ENCODE results near the gene CNNM1.

The CNNM1 gene

GRCh38 chr10:99393683-99394082 is 64.5 kb downstream of the CNNM1 start:
- H3K27me3 ChIP-seq (ENCODE audit: insufficient read depth, low read length), result peaks cover 16% of the 10 kb centered on the region; the same call in 1 of the 2 replicates
- no peak overlapping the region for H3K4me3 ChIP-seq (ENCODE audit: low read depth, low read length)
- H3K79me2 ChIP-seq (ENCODE audit: control insufficient read depth, insufficient read depth, low read length, unreplicated experiment), result no peaks in the 10 kb centered on the region
- H3K36me3 ChIP-seq (ENCODE audit: insufficient read depth, low read length), result no peaks in the 10 kb centered on the region
- H3K27ac ChIP-seq (ENCODE audit: low read depth, low read length), result no peak overlapping the region
- H3K4me1 ChIP-seq (ENCODE audit: control insufficient read depth, insufficient read depth, low read length, unreplicated experiment), result peaks cover 27% of the 10 kb centered on the region
- H2AFZ ChIP-seq (ENCODE audit: low read length, unreplicated experiment), result no peak overlapping the region

GRCh38 chr10:99394256-99394655 is 65.1 kb downstream of the CNNM1 start:
- Histone ChIP-seq H3K27me3 (ENCODE audit: insufficient read depth, low read length) (peaks cover 16% of the 10 kb centered on the region; the same call in 1 of the 2 replicates), H3K36me3 (ENCODE audit: insufficient read depth, low read length) (no peaks in the 10 kb centered on the region), H2AFZ (ENCODE audit: low read length, unreplicated experiment) (no peak overlapping the region), H3K4me3 (ENCODE audit: low read depth, low read length) (no peak overlapping the region), H3K79me2 (ENCODE audit: control insufficient read depth, insufficient read depth, low read length, unreplicated experiment) (no peaks in the 10 kb centered on the region), H3K4me1 (ENCODE audit: control insufficient read depth, insufficient read depth, low read length, unreplicated experiment) (peaks cover 27% of the 10 kb centered on the region), H3K27ac (ENCODE audit: low read depth, low read length) (no peak overlapping the region)

- Histone ChIP-seq H3K4me1 (ENCODE audit: control insufficient read depth, insufficient read depth, low read length, unreplicated experiment) (peaks cover 27% of the 10 kb centered on the region), H3K27ac (ENCODE audit: low read depth, low read length) (no peak overlapping the region), H3K4me3 (ENCODE audit: low read depth, low read length) (no peak overlapping the region)
These were observed 65.7 kb downstream of the CNNM1 start for GRCh38 chr10:99394761-99395386.

GRCh38 chr10:99395750-99396445 is 66.7 kb downstream of the CNNM1 start:
- Histone ChIP-seq H3K79me2 (ENCODE audit: control insufficient read depth, insufficient read depth, low read length, unreplicated experiment) (no peaks in the 10 kb centered on the region), H3K27ac (ENCODE audit: low read depth, low read length) (peak overlapping the region; percentile 53), H3K4me1 (ENCODE audit: control insufficient read depth, insufficient read depth, low read length, unreplicated experiment) (peaks cover 27% of the 10 kb centered on the region), H3K4me3 (ENCODE audit: low read depth, low read length) (no peak overlapping the region), H3K36me3 (ENCODE audit: insufficient read depth, low read length) (no peaks in the 10 kb centered on the region), H2AFZ (ENCODE audit: low read length, unreplicated experiment) (no peak overlapping the region), H3K27me3 (ENCODE audit: insufficient read depth, low read length) (peaks cover under 1% of the 10 kb centered on the region; the same call in 1 of the 2 replicates)

More at GRCh38 chr10:99394761-99395386, 65.7 kb downstream of the CNNM1 start:
- Histone ChIP-seq H3K27me3 (ENCODE audit: insufficient read depth, low read length) (peaks cover 11% of the 10 kb centered on the region; the same call in 1 of the 2 replicates), H3K36me3 (ENCODE audit: insufficient read depth, low read length) (no peaks in the 10 kb centered on the region), H3K79me2 (ENCODE audit: control insufficient read depth, insufficient read depth, low read length, unreplicated experiment) (no peaks in the 10 kb centered on the region), H2AFZ (ENCODE audit: low read length, unreplicated experiment) (no peak overlapping the region)

- H2AFZ ChIP-seq (ENCODE audit: low read length, unreplicated experiment), result no peak overlapping the region
- no peak overlapping the region for H3K4me3 ChIP-seq (ENCODE audit: low read depth, low read length)
- peak overlapping the region; percentile 53 for H3K27ac ChIP-seq (ENCODE audit: low read depth, low read length)
- no peaks in the 10 kb centered on the region for H3K36me3 ChIP-seq (ENCODE audit: insufficient read depth, low read length)
- H3K27me3 ChIP-seq (ENCODE audit: insufficient read depth, low read length), result no peaks in the 10 kb centered on the region
- peaks cover 27% of the 10 kb centered on the region for H3K4me1 ChIP-seq (ENCODE audit: control insufficient read depth, insufficient read depth, low read length, unreplicated experiment)
- H3K79me2 ChIP-seq (ENCODE audit: control insufficient read depth, insufficient read depth, low read length, unreplicated experiment), result no peaks in the 10 kb centered on the region
These were observed 67.3 kb downstream of the CNNM1 start for GRCh38 chr10:99396471-99396870.

- H3K27me3 ChIP-seq (ENCODE audit: insufficient read depth, low read length), result no peaks in the 10 kb centered on the region
- H3K4me1 ChIP-seq (ENCODE audit: control insufficient read depth, insufficient read depth, low read length, unreplicated experiment), result peaks cover 12% of the 10 kb centered on the region
- no peak overlapping the region for H3K4me3 ChIP-seq (ENCODE audit: low read depth, low read length)
- no peak overlapping the region for H2AFZ ChIP-seq (ENCODE audit: low read length, unreplicated experiment)
- no peaks in the 10 kb centered on the region for H3K36me3 ChIP-seq (ENCODE audit: insufficient read depth, low read length)
- H3K27ac ChIP-seq (ENCODE audit: low read depth, low read length), result no peak overlapping the region
- no peaks in the 10 kb centered on the region for H3K79me2 ChIP-seq (ENCODE audit: control insufficient read depth, insufficient read depth, low read length, unreplicated experiment)
These were observed 70.5 kb downstream of the CNNM1 start for GRCh38 chr10:99399664-99400063.

GRCh38 chr10:99403674-99404073 is 74.5 kb downstream of the CNNM1 start:
- no peaks in the 10 kb centered on the region for H3K27me3 ChIP-seq (ENCODE audit: insufficient read depth, low read length)
- no peak overlapping the region for H3K27ac ChIP-seq (ENCODE audit: low read depth, low read length)
- no peak overlapping the region for H3K4me3 ChIP-seq (ENCODE audit: low read depth, low read length)
- no peaks in the 10 kb centered on the region for H3K4me1 ChIP-seq (ENCODE audit: control insufficient read depth, insufficient read depth, low read length, unreplicated experiment)
- no peaks in the 10 kb centered on the region for H3K79me2 ChIP-seq (ENCODE audit: control insufficient read depth, insufficient read depth, low read length, unreplicated experiment)
- no peaks in the 10 kb centered on the region; the same call in 1 of the 2 replicates for H3K36me3 ChIP-seq (ENCODE audit: insufficient read depth, low read length)
- no peak overlapping the region for H2AFZ ChIP-seq (ENCODE audit: low read length, unreplicated experiment)

- no peaks in the 10 kb centered on the region; the same call in 1 of the 2 replicates for H3K36me3 ChIP-seq (ENCODE audit: insufficient read depth, low read length)
These were observed 77.0 kb downstream of the CNNM1 start for GRCh38 chr10:99406149-99406548.

GRCh38 chr10:99410146-99410545 is 81.0 kb downstream of the CNNM1 start:
- Histone ChIP-seq H2AFZ (ENCODE audit: low read length, unreplicated experiment) (no peak overlapping the region), H3K4me1 (ENCODE audit: control insufficient read depth, insufficient read depth, low read length, unreplicated experiment) (no peaks in the 10 kb centered on the region), H3K27me3 (ENCODE audit: insufficient read depth, low read length) (no peaks in the 10 kb centered on the region), H3K4me3 (ENCODE audit: low read depth, low read length) (no peak overlapping the region), H3K79me2 (ENCODE audit: control insufficient read depth, insufficient read depth, low read length, unreplicated experiment) (no peaks in the 10 kb centered on the region), H3K27ac (ENCODE audit: low read depth, low read length) (no peak overlapping the region), H3K36me3 (ENCODE audit: insufficient read depth, low read length) (no peaks in the 10 kb centered on the region; the same call in 1 of the 2 replicates)

More at GRCh38 chr10:99406149-99406548, 77.0 kb downstream of the CNNM1 start:
- Histone ChIP-seq H3K79me2 (ENCODE audit: control insufficient read depth, insufficient read depth, low read length, unreplicated experiment) (no peaks in the 10 kb centered on the region), H3K4me3 (ENCODE audit: low read depth, low read length) (no peak overlapping the region), H3K27me3 (ENCODE audit: insufficient read depth, low read length) (no peaks in the 10 kb centered on the region), H3K4me1 (ENCODE audit: control insufficient read depth, insufficient read depth, low read length, unreplicated experiment) (no peaks in the 10 kb centered on the region), H3K27ac (ENCODE audit: low read depth, low read length) (no peak overlapping the region), H2AFZ (ENCODE audit: low read length, unreplicated experiment) (no peak overlapping the region)

GRCh38 chr10:99410876-99411275 is 81.7 kb downstream of the CNNM1 start:
- H3K79me2 ChIP-seq (ENCODE audit: control insufficient read depth, insufficient read depth, low read length, unreplicated experiment), result no peaks in the 10 kb centered on the region
- no peaks in the 10 kb centered on the region for H3K4me1 ChIP-seq (ENCODE audit: control insufficient read depth, insufficient read depth, low read length, unreplicated experiment)
- H3K4me3 ChIP-seq (ENCODE audit: low read depth, low read length), result no peak overlapping the region
- no peaks in the 10 kb centered on the region for H3K36me3 ChIP-seq (ENCODE audit: insufficient read depth, low read length)
- H3K27me3 ChIP-seq (ENCODE audit: insufficient read depth, low read length), result no peaks in the 10 kb centered on the region
- H2AFZ ChIP-seq (ENCODE audit: low read length, unreplicated experiment), result no peak overlapping the region
- no peak overlapping the region for H3K27ac ChIP-seq (ENCODE audit: low read depth, low read length)

GRCh38 chr10:99411546-99411945 is 82.4 kb downstream of the CNNM1 start:
- Histone ChIP-seq H3K27ac (ENCODE audit: low read depth, low read length) (no peak overlapping the region), H3K4me1 (ENCODE audit: control insufficient read depth, insufficient read depth, low read length, unreplicated experiment) (no peaks in the 10 kb centered on the region), H3K4me3 (ENCODE audit: low read depth, low read length) (no peak overlapping the region), H3K36me3 (ENCODE audit: insufficient read depth, low read length) (no peaks in the 10 kb centered on the region), H3K27me3 (ENCODE audit: insufficient read depth, low read length) (no peaks in the 10 kb centered on the region), H3K79me2 (ENCODE audit: control insufficient read depth, insufficient read depth, low read length, unreplicated experiment) (no peaks in the 10 kb centered on the region), H2AFZ (ENCODE audit: low read length, unreplicated experiment) (no peak overlapping the region)
